H1 (cell line): ENCODE data around the gene B4GALNT1. TPM values are rescaled to one million over a fixed set of nuclear protein-coding genes. Genes with fewer than 3 reads are reported as not detected.

Experiments
- CTCF ChIA-PET: fragments of 300-600 bp; sonication (Branson Sonifier 250); formaldehyde crosslinking; loops from one replicate; lab custom pipeline; 2021; ENCODE audit not compliant: partially characterized antibody; lab: Charles Lee
- POLR2A ChIA-PET: fragments of 300-600 bp; sonication (Branson Sonifier 250); formaldehyde crosslinking; loops from one replicate; lab custom pipeline; 2021; ENCODE audit warnings: inconsistent platforms; ENCODE audit not compliant: partially characterized antibody; lab: Charles Lee
- DNase-seq, 2 experiments: peaks; one replicate each; pipeline versions ENCODE4 v3.0.0 to v3.0.0-alpha.2; 2010 to 2022; ENCODE audit warnings: low spot score in 2 of 2, low read depth in 1 of 2, mixed read lengths in 1 of 2
- FAIRE-seq: peaks from 2 replicates; lab custom pipeline; 2011; peaks lifted over from hg19 to GRCh38; lab: Jason Lieb, UNC
- H2AFZ ChIP-seq: 2 replicates; pipeline ENCODE4 v1.8.1; 2012; ENCODE audit warnings: low read length, inconsistent platforms
- H2AK5ac ChIP-seq: 2 replicates; pipeline ENCODE4 v1.6.1; 2013; ENCODE audit warnings: low read depth, low read length
- H2BK120ac ChIP-seq: replicated peaks from 2 replicates; pipeline ENCODE3; 2013; ENCODE audit warnings: low read depth, low read length, inconsistent platforms
- H2BK12ac ChIP-seq: 2 replicates; pipeline ENCODE4 v1.6.1; 2013; ENCODE audit warnings: low read depth, low read length
- H2BK15ac ChIP-seq: 2 replicates; pipeline ENCODE4 v1.6.1; 2013; ENCODE audit warnings: low read length
- H2BK20ac ChIP-seq: 2 replicates; pipeline ENCODE4 v1.6.1; 2013; ENCODE audit warnings: low read length
- H2BK5ac ChIP-seq: 2 replicates; pipeline ENCODE4 v1.6.1; 2013; ENCODE audit warnings: low read depth, low read length
- H3K14ac ChIP-seq: 2 replicates; pipeline ENCODE4 v1.6.1; 2013; ENCODE audit warnings: inconsistent platforms; ENCODE audit not compliant: insufficient read length
- H3K18ac ChIP-seq: 2 replicates; pipeline ENCODE4 v1.6.1; 2013; ENCODE audit warnings: low read length; ENCODE audit errors: extremely low read depth
- H3K23ac ChIP-seq: 2 replicates; pipeline ENCODE4 v1.6.1; 2013; ENCODE audit warnings: inconsistent platforms; ENCODE audit not compliant: insufficient read length
- H3K23me2 ChIP-seq: 2 replicates; pipeline ENCODE4 v1.6.1; 2013; ENCODE audit warnings: low read depth, low read length
- H3K27ac ChIP-seq: 2 replicates; pipeline ENCODE4 v1.6.1; 2011; ENCODE audit warnings: low read depth, low read length, inconsistent platforms
- H3K27me3 ChIP-seq, 4 experiments: replicated peaks in 1 of 4; 1 replicate in 1 of 4; 2 replicates in 3 of 4; pipeline versions ENCODE4 v1.6.1 to v1.8.1; 2011 to 2013; ENCODE audit warnings: low read length in 3 of 4, mild to moderate bottlenecking in 3 of 4, inconsistent platforms in 2 of 4, mixed read lengths in 2 of 4, moderate library complexity in 1 of 4; ENCODE audit not compliant: control insufficient read depth in 3 of 4, insufficient read depth in 3 of 4; ENCODE audit errors: extremely low read depth in 1 of 4
- H3K36me3 ChIP-seq, 4 experiments: 2 replicates each; pipeline versions ENCODE4 v1.6.1 to v1.8.1; 2011 to 2013; ENCODE audit warnings: mild to moderate bottlenecking in 4 of 4, low read length in 3 of 4, moderate library complexity in 2 of 4, control low read depth in 1 of 4, inconsistent platforms in 1 of 4; ENCODE audit not compliant: insufficient read depth in 4 of 4, control insufficient read depth in 2 of 4
- H3K4ac ChIP-seq: replicated peaks from 2 replicates; pipeline ENCODE3; 2013; ENCODE audit warnings: low read length, low read depth, mixed read lengths, inconsistent platforms; ENCODE audit not compliant: insufficient read length
- H3K4me1 ChIP-seq, 4 experiments: replicated peaks in 1 of 4; 1 replicate in 1 of 4; 2 replicates in 3 of 4; pipeline versions ENCODE4 v1.6.1 to v1.8.1; 2011 to 2013; ENCODE audit warnings: low read length in 3 of 4, inconsistent platforms in 2 of 4, mixed read lengths in 1 of 4; ENCODE audit not compliant: insufficient read depth in 4 of 4, control insufficient read depth in 3 of 4
- H3K4me2 ChIP-seq, 2 experiments: 2 replicates each; pipeline versions ENCODE4 v1.6.1 to v1.8.1; 2011 to 2013; ENCODE audit warnings: low read depth in 2 of 2, low read length in 2 of 2, control low read depth in 1 of 2, inconsistent platforms in 1 of 2, mild to moderate bottlenecking in 1 of 2; ENCODE audit not compliant: insufficient read depth in 1 of 2
- H3K4me3 ChIP-seq, 4 experiments: fragments of 200-600, 300-600 bp in 1 of 4; sonication (generic), shearing (Covaris generic), sonication (Bioruptor Twin) in 1 of 4; 2 replicates each; pipeline versions ENCODE4 v1.5.1 to v1.8.1; 2011 to 2016; ENCODE audit warnings: low read length in 4 of 4, low read depth in 3 of 4, control low read depth in 2 of 4, inconsistent platforms in 2 of 4, mild to moderate bottlenecking in 2 of 4, mixed read lengths in 1 of 4, moderate library complexity in 1 of 4; ENCODE audit not compliant: insufficient read depth in 2 of 4; ENCODE audit errors: extremely low read depth in 1 of 4
- H3K56ac ChIP-seq: replicated peaks from 2 replicates; pipeline ENCODE3; 2013; ENCODE audit warnings: low read depth, mild to moderate bottlenecking, mixed read lengths, low read length, inconsistent platforms; ENCODE audit not compliant: insufficient read length
- H3K79me1 ChIP-seq: 2 replicates; pipeline ENCODE4 v1.6.1; 2013; ENCODE audit warnings: low read depth, low read length, control low read depth
- H3K79me2 ChIP-seq, 2 experiments: 2 replicates each; pipeline versions ENCODE4 v1.6.1 to v1.8.1; 2012 to 2013; ENCODE audit warnings: low read length in 2 of 2, mild to moderate bottlenecking in 2 of 2, inconsistent platforms in 1 of 2; ENCODE audit not compliant: insufficient read depth in 2 of 2, control insufficient read depth in 1 of 2
- H3K9ac ChIP-seq, 4 experiments: replicated peaks in 1 of 4; 1 replicate in 1 of 4; 2 replicates in 3 of 4; pipeline versions ENCODE4 v1.6.1 to v1.8.1; 2011 to 2013; ENCODE audit warnings: low read depth in 3 of 4, low read length in 3 of 4, control low read depth in 2 of 4, mild to moderate bottlenecking in 2 of 4, moderate library complexity in 2 of 4, inconsistent platforms in 1 of 4; ENCODE audit errors: extremely low read depth in 1 of 4
- H3K9me3 ChIP-seq, 2 experiments: 2 replicates each; pipeline versions ENCODE4 v1.6.1 to v1.8.1; 2012 to 2013; ENCODE audit warnings: mild to moderate bottlenecking in 2 of 2, moderate library complexity in 2 of 2, control low read depth in 1 of 2, inconsistent platforms in 1 of 2, low read depth in 1 of 2, low read length in 1 of 2, mixed read lengths in 1 of 2; ENCODE audit not compliant: insufficient read depth in 2 of 2
- H4K20me1 ChIP-seq, 2 experiments: replicated peaks in 1 of 2; 2 replicates each; pipeline versions ENCODE3 to v1.8.1; 2011 to 2013; ENCODE audit warnings: inconsistent platforms in 2 of 2, low read length in 2 of 2, mild to moderate bottlenecking in 1 of 2; ENCODE audit not compliant: insufficient read depth in 2 of 2, control insufficient read depth in 1 of 2
- H4K5ac ChIP-seq: 2 replicates; pipeline ENCODE4 v1.6.1; 2013; ENCODE audit warnings: low read length, low read depth, mixed read lengths, inconsistent platforms; ENCODE audit not compliant: insufficient read length
- H4K8ac ChIP-seq: 2 replicates; pipeline ENCODE4 v1.8.0; 2013; ENCODE audit warnings: mild to moderate bottlenecking, moderate library complexity, low read length, inconsistent platforms; ENCODE audit not compliant: insufficient read depth; ENCODE audit errors: extremely low read depth
- H4K91ac ChIP-seq: replicated peaks from 2 replicates; pipeline ENCODE3; 2013; ENCODE audit warnings: low read length, mixed read lengths, inconsistent platforms; ENCODE audit not compliant: insufficient read length
- E2F6 ChIP-seq: IDR thresholded peaks from 2 replicates; pipeline ENCODE4 v1.6.1; 2012; ENCODE audit warnings: inconsistent platforms
- EP300 ChIP-seq, 2 experiments: IDR thresholded peaks; 1 replicate in 1 of 2; 2 replicates in 1 of 2; pipeline ENCODE4 v1.6.1; 2011 to 2012; ENCODE audit warnings: low read depth in 2 of 2, low read length in 2 of 2, mild to moderate bottlenecking in 2 of 2, borderline replicate concordance in 1 of 2, inconsistent platforms in 1 of 2, moderate library complexity in 1 of 2
- NANOG ChIP-seq: IDR thresholded peaks from 2 replicates; pipeline ENCODE4 v1.6.1; 2011; ENCODE audit warnings: low read length, low read depth, mild to moderate bottlenecking, inconsistent platforms; ENCODE audit not compliant: insufficient read depth, poor library complexity, severe bottlenecking
- NRF1 ChIP-seq: IDR thresholded peaks from 2 replicates; pipeline ENCODE4 v1.6.1; 2011; ENCODE audit warnings: mild to moderate bottlenecking, low read depth, low read length, improper control_type of control experiment
- POLR2A ChIP-seq, 2 experiments: IDR thresholded peaks; 1 replicate in 1 of 2; 2 replicates in 1 of 2; pipeline ENCODE4 v1.6.1; 2011; ENCODE audit warnings: low read depth in 2 of 2, low read length in 2 of 2, mild to moderate bottlenecking in 2 of 2; ENCODE audit errors: control extremely low read depth in 1 of 2
- RXRA ChIP-seq: IDR thresholded peaks from 2 replicates; pipeline ENCODE4 v1.6.1; 2011; ENCODE audit warnings: low read depth, mild to moderate bottlenecking, low read length, moderate library complexity; ENCODE audit not compliant: insufficient read depth
- SUZ12 ChIP-seq: fragments of 200-600 bp; sonication (generic); IDR thresholded peaks from 2 replicates; pipeline ENCODE4 v1.6.1; 2012; ENCODE audit warnings: mild to moderate bottlenecking, inconsistent platforms, low read length, moderate library complexity, mixed read lengths
- TBP ChIP-seq: IDR thresholded peaks from 2 replicates; pipeline ENCODE4 v1.6.1; 2011; ENCODE audit warnings: low read depth, low read length, improper control_type of control experiment
- WGBS, 2 experiments: shearing (Covaris generic) in 1 of 2; methylation state at CpG; one replicate each; pipeline versions ENCODE4 v1.1.6 to v1.1.7; 2013 to 2015; ENCODE audit warnings: low lambda C conversion rate in 2 of 2, mixed read lengths in 2 of 2, inconsistent platforms in 1 of 2, low coverage in 1 of 2, missing lambda C conversion rate in 1 of 2; ENCODE audit not compliant: insufficient replicate concordance in 2 of 2, insufficient coverage in 1 of 2, insufficient read length in 1 of 2; ENCODE audit errors: extremely low coverage in 1 of 2, missing lambda C conversion rate in 1 of 2; 5-methylcytosine and 5-hydroxymethylcytosine counted together
- polyA plus RNA-seq, 7 experiments: library from polyadenylated mRNA; depleted of rRNA in 3 of 7; stranded (reverse) in 5 of 7; unstranded in 2 of 7; fragments of >200 nt in 5 of 7; fragments of 200-250 nt in 2 of 7; gene quantifications; 1 replicate in 5 of 7; 2 replicates in 1 of 7; 4 replicates in 1 of 7; pipeline versions ENCODE4 v1.2.1 to v1.2.3, GENCODE V29; 2011 to 2013; ENCODE audit warnings: missing spikeins in 2 of 7, mixed read lengths in 2 of 7
- total RNA-seq: library from RNA; stranded (reverse); fragmentation: NEBNext Ultra II Directional; extraction: Animal tissue kit (Norgen Biotek cat#: 25700); gene quantifications from 2 replicates; pipeline ENCODE4 v1.2.1, GENCODE V29; 2021

The B4GALNT1 gene
- total and polyA plus RNA-seq, 2 of the 8 experiments (the other 6 are each of a cell fraction or from before 2014, with no cell fraction given), result 1.5 to 2.3 TPM

GRCh38 chr12:57576613-57577160 is 56.3 kb downstream of the B4GALNT1 start:
- H3K79me1 ChIP-seq, result no peaks in the 10 kb centered on the region
- no peaks in the 10 kb centered on the region for H3K4me1 ChIP-seq
- H2BK15ac ChIP-seq, result no peak overlapping the region
- no peak overlapping the region for H3K4me2 ChIP-seq
- no peaks in the 10 kb centered on the region for H3K79me2 ChIP-seq
- H2BK12ac ChIP-seq, result no peak overlapping the region
- H2BK5ac ChIP-seq, result no peak overlapping the region
- H3K9ac ChIP-seq, result no peak overlapping the region
- no peak overlapping the region for H3K4ac ChIP-seq
- ChIA-PET POLR2A (interaction anchor here (0.6 to 1.6 kb wide), 5 partner anchors 13 to 274 kb away, joined by 3 to 4 read pairs (median 3); partner anchors contain the start of gene DDIT3), CTCF (interaction anchor here (1.1 to 5.0 kb wide), 3 partner anchors 34 to 56 kb away, joined by 3 to 28 read pairs (median 5); partner anchors contain the start of genes ARHGEF25 and B4GALNT1)
- no peak overlapping the region for H4K91ac ChIP-seq
- no peak overlapping the region for H3K27ac ChIP-seq
- no peak overlapping the region for H3K56ac ChIP-seq
- peaks cover 28 to 72% (median 54%) of the 10 kb centered on the region in 4 experiments for H3K36me3 ChIP-seq
- H3K27me3 ChIP-seq, result no peaks in the 10 kb centered on the region
- no peak overlapping the region for H4K5ac ChIP-seq
- H2AFZ ChIP-seq, result no peak overlapping the region
- H2BK20ac ChIP-seq, result no peak overlapping the region
- WGBS, 2 experiments, result 87% methylated on average over 9 of the region's 9 CpGs; no CpG with 5 or more reads in 1 of the 2 experiments
- H3K23me2 ChIP-seq, result no peaks in the 10 kb centered on the region
- no peaks in the 10 kb centered on the region for H3K9me3 ChIP-seq
- H4K8ac ChIP-seq, result no peak overlapping the region
- no peak for FAIRE-seq
- H3K23ac ChIP-seq, result no peak overlapping the region
- no peak overlapping the region for H3K18ac ChIP-seq
- no peak for DNase-seq
- H2BK120ac ChIP-seq, result no peak overlapping the region
- TF ChIP-seq SUZ12, result no peak
- TF ChIP-seq RXRA, result no peak
- no peak for TF ChIP-seq TBP
- TF ChIP-seq NRF1, result no peak
- no peak for TF ChIP-seq EP300 (IDR thresholded peaks at IDR 0.05; ENCODE audit: borderline replicate concordance in 1 of 2, low read depth in 2 of 2, low read length in 2 of 2)
- TF ChIP-seq POLR2A (IDR thresholded peaks at IDR 0.05; ENCODE audit: control extremely low read depth in 1 of 2, low read depth in 2 of 2, low read length in 2 of 2), result no peak
- no peak for TF ChIP-seq NANOG
- no peak for TF ChIP-seq E2F6
- H4K20me1 ChIP-seq, result peaks cover 0 to 7% of the 10 kb centered on the region in 2 experiments
- H2AK5ac ChIP-seq, result no peak overlapping the region
- H3K4me3 ChIP-seq, result no peak overlapping the region
- H3K14ac ChIP-seq, result no peak overlapping the region
